SJCRH30 (cell line): ENCODE measurements around the gene CAMK2D. TPM values are rescaled to one million over a fixed set of nuclear protein-coding genes. Genes with fewer than 3 reads are reported as not detected.

Experiments used
- DNase-seq, 2 experiments: peaks; one replicate each; pipeline ENCODE4 v3.0.0-alpha.2; 2015 to 2020
- H3K27ac ChIP-seq: fragments of 250-450 bp; sonication (Bioruptor Pico); 2 replicates; pipeline ENCODE4 v1.5.1; 2020; ENCODE audit warnings: mild to moderate bottlenecking, moderate library complexity
- H3K27me3 ChIP-seq: fragments of 250-450 bp; sonication (Bioruptor Pico); 2 replicates; pipeline ENCODE4 v1.5.1; 2020; ENCODE audit warnings: mild to moderate bottlenecking, moderate library complexity
- H3K36me3 ChIP-seq: fragments of 250-450 bp; sonication (Bioruptor Pico); 2 replicates; pipeline ENCODE4 v1.5.1; 2020; ENCODE audit warnings: mild to moderate bottlenecking, moderate library complexity
- H3K4me1 ChIP-seq: fragments of 250-450 bp; sonication (Bioruptor Pico); 2 replicates; pipeline ENCODE4 v1.5.1; 2020; ENCODE audit warnings: mild to moderate bottlenecking, moderate library complexity
- H3K4me3 ChIP-seq: fragments of 250-450 bp; sonication (Bioruptor Pico); 2 replicates; pipeline ENCODE4 v1.5.1; 2020; ENCODE audit warnings: mild to moderate bottlenecking, moderate library complexity
- H3K9me3 ChIP-seq: fragments of 250-450 bp; sonication (Bioruptor Pico); replicated peaks from 2 replicates; pipeline ENCODE4 v1.5.1; 2020; ENCODE audit warnings: mild to moderate bottlenecking, moderate library complexity
- total RNA-seq: library from RNA; depleted of rRNA; stranded (reverse); fragments of >200 nt; shearing (Covaris generic); gene quantifications from 2 replicates; pipeline ENCODE4 v1.2.3, GENCODE V29; 2014; rRNA removed

Gene CAMK2D
- total RNA-seq, 1 experiment from 2014 or later = 36.4 TPM

- H3K4me3 ChIP-seq = no peak overlapping the region
- H3K27me3 ChIP-seq = no peaks in the 10 kb centered on the region
- H3K27ac ChIP-seq = no peak overlapping the region
- peaks cover 7% of the 10 kb centered on the region; the same call in 1 of the 2 replicates for H3K9me3 ChIP-seq
- DNase-seq = no peak
- H3K36me3 ChIP-seq = no peaks in the 10 kb centered on the region
- peaks cover 26% of the 10 kb centered on the region for H3K4me1 ChIP-seq
These were observed 328.4 kb downstream of the CAMK2D start for GRCh38 chr4:113433116-113433515.

- Histone ChIP-seq H3K27ac (no peak overlapping the region), H3K4me3 (no peak overlapping the region), H3K9me3 (no peaks in the 10 kb centered on the region; the same call in 1 of the 2 replicates), H3K36me3 (no peaks in the 10 kb centered on the region), H3K4me1 (no peaks in the 10 kb centered on the region), H3K27me3 (no peaks in the 10 kb centered on the region)
- DNase-seq = no peak
These were observed 337.9 kb downstream of the CAMK2D start for GRCh38 chr4:113423631-113424030.

- Histone ChIP-seq H3K27me3 (no peaks in the 10 kb centered on the region), H3K4me1 (no peaks in the 10 kb centered on the region), H3K9me3 (no peaks in the 10 kb centered on the region; the same call in 1 of the 2 replicates), H3K27ac (no peak overlapping the region), H3K36me3 (no peaks in the 10 kb centered on the region), H3K4me3 (no peak overlapping the region)
- no peak for DNase-seq
These were observed 340.6 kb downstream of the CAMK2D start for GRCh38 chr4:113420938-113421337.

- no peaks in the 10 kb centered on the region for H3K4me1 ChIP-seq
- no peak overlapping the region for H3K27ac ChIP-seq
- no peak overlapping the region for H3K4me3 ChIP-seq
- no peaks in the 10 kb centered on the region for H3K27me3 ChIP-seq
- no peaks in the 10 kb centered on the region for H3K9me3 ChIP-seq
- no peak for DNase-seq
- no peaks in the 10 kb centered on the region for H3K36me3 ChIP-seq
These were observed 341.9 kb downstream of the CAMK2D start for GRCh38 chr4:113419631-113420030.

GRCh38 chr4:113411496-113411938, 350.0 kb downstream of the CAMK2D start:
- H3K27ac ChIP-seq = no peak overlapping the region
- no peaks in the 10 kb centered on the region for H3K36me3 ChIP-seq
- no peaks in the 10 kb centered on the region for H3K27me3 ChIP-seq
- H3K4me3 ChIP-seq = no peak overlapping the region
- DNase-seq = peak in 1 of 2 experiments; percentile 29
- no peaks in the 10 kb centered on the region for H3K9me3 ChIP-seq
- H3K4me1 ChIP-seq = no peaks in the 10 kb centered on the region

- no peak for DNase-seq
- H3K27me3 ChIP-seq = no peaks in the 10 kb centered on the region
- no peak overlapping the region for H3K27ac ChIP-seq
- no peak overlapping the region for H3K4me3 ChIP-seq
- H3K4me1 ChIP-seq = no peaks in the 10 kb centered on the region
- H3K9me3 ChIP-seq = no peaks in the 10 kb centered on the region
- no peaks in the 10 kb centered on the region for H3K36me3 ChIP-seq
These were observed 350.9 kb downstream of the CAMK2D start for GRCh38 chr4:113410686-113411085.

GRCh38 chr4:113409181-113409580, 352.4 kb downstream of the CAMK2D start:
- Histone ChIP-seq H3K27ac (no peak overlapping the region), H3K9me3 (no peaks in the 10 kb centered on the region), H3K4me1 (peaks cover 7% of the 10 kb centered on the region; the same call in 1 of the 2 replicates), H3K36me3 (no peaks in the 10 kb centered on the region), H3K4me3 (no peak overlapping the region), H3K27me3 (no peaks in the 10 kb centered on the region)
- no peak for DNase-seq

GRCh38 chr4:113407409-113407808, 354.1 kb downstream of the CAMK2D start:
- Histone ChIP-seq H3K36me3 (no peaks in the 10 kb centered on the region), H3K27ac (no peak overlapping the region), H3K9me3 (no peaks in the 10 kb centered on the region), H3K4me3 (no peak overlapping the region), H3K27me3 (no peaks in the 10 kb centered on the region), H3K4me1 (peaks cover 7% of the 10 kb centered on the region; the same call in 1 of the 2 replicates)
- DNase-seq = no peak

GRCh38 chr4:113406723-113407016, 354.9 kb downstream of the CAMK2D start:
- H3K4me3 ChIP-seq = no peak overlapping the region
- no peak overlapping the region for H3K27ac ChIP-seq
- H3K4me1 ChIP-seq = peaks cover 7% of the 10 kb centered on the region; the same call in 1 of the 2 replicates
- H3K36me3 ChIP-seq = no peaks in the 10 kb centered on the region
- H3K27me3 ChIP-seq = no peaks in the 10 kb centered on the region
- no peaks in the 10 kb centered on the region for H3K9me3 ChIP-seq
- no peak for DNase-seq

- no peak overlapping the region for H3K27ac ChIP-seq
- H3K9me3 ChIP-seq = no peaks in the 10 kb centered on the region
- DNase-seq = no peak
- peaks cover 7% of the 10 kb centered on the region; the same call in 1 of the 2 replicates for H3K4me1 ChIP-seq
- no peak overlapping the region for H3K4me3 ChIP-seq
- no peaks in the 10 kb centered on the region for H3K36me3 ChIP-seq
- H3K27me3 ChIP-seq = no peaks in the 10 kb centered on the region
These were observed 355.4 kb downstream of the CAMK2D start for GRCh38 chr4:113405874-113406722.

GRCh38 chr4:113404841-113405240, 356.7 kb downstream of the CAMK2D start:
- Histone ChIP-seq H3K36me3 (no peaks in the 10 kb centered on the region), H3K9me3 (no peaks in the 10 kb centered on the region), H3K27ac (no peak overlapping the region), H3K4me3 (no peak overlapping the region), H3K27me3 (no peaks in the 10 kb centered on the region), H3K4me1 (peaks cover 7% of the 10 kb centered on the region; the same call in 1 of the 2 replicates)
- DNase-seq = peak; percentile 12 to 52

GRCh38 chr4:113404167-113404571, 357.4 kb downstream of the CAMK2D start:
- DNase-seq = no peak
- no peak overlapping the region for H3K27ac ChIP-seq
- peaks cover 7% of the 10 kb centered on the region; the same call in 1 of the 2 replicates for H3K4me1 ChIP-seq
- no peak overlapping the region for H3K4me3 ChIP-seq
- H3K36me3 ChIP-seq = no peaks in the 10 kb centered on the region
- no peaks in the 10 kb centered on the region for H3K9me3 ChIP-seq
- no peaks in the 10 kb centered on the region for H3K27me3 ChIP-seq

Other genes with a start within 250 kb of the CAMK2D start
- gene ARSJ, start 217.9 kb upstream of the CAMK2D start, total RNA-seq = 4.4 and 6.2 TPM in 2 replicates